ENCODE results near the gene CELF2.
"Not testable (repeated sequence)": the region's sequence is repeated elsewhere in the genome, so short reads cannot be mapped to it uniquely, and the experiment has no call there.

The CELF2 gene

DNA sequence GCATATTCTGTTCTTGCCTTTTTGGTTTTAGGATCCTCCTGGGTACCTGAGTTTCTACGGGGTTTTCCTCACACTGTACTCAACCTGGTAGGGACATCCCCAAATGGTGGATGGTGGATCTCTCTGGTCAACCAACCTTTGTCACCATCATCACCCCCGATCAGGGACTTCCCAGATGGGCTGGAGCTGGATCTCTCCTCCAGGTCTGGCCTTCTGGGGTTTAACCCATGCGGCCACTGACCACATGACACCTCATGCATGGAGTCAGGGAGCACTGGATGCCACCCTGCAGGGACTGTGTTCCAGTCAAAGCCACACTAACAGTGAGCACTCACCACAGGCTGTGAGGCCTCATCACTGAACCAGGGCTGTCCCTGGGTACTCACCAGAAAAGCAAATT is 80.0 kb downstream of the CELF2 start:
- DNase-seq, result no peak

DNA sequence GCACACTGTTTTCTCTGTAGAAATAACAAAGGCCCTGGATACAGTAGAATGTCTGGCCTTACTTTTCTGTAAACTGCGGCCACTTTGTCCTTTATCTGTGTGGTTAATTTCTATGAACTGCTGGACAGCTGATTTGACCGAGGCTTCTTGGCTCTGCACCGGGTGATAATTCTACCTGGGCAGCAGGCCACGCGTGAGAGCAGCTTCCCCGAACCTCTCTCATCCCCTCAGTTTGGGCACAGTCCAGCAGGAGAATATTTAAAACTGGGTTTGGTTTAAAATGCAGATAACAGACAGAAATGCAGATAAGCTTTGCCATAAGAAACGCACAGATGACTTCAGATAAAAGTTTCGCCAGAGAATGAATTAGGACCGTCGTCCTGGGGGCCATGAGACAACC is 81.0 kb downstream of the CELF2 start:
- no peak for DNase-seq

DNA sequence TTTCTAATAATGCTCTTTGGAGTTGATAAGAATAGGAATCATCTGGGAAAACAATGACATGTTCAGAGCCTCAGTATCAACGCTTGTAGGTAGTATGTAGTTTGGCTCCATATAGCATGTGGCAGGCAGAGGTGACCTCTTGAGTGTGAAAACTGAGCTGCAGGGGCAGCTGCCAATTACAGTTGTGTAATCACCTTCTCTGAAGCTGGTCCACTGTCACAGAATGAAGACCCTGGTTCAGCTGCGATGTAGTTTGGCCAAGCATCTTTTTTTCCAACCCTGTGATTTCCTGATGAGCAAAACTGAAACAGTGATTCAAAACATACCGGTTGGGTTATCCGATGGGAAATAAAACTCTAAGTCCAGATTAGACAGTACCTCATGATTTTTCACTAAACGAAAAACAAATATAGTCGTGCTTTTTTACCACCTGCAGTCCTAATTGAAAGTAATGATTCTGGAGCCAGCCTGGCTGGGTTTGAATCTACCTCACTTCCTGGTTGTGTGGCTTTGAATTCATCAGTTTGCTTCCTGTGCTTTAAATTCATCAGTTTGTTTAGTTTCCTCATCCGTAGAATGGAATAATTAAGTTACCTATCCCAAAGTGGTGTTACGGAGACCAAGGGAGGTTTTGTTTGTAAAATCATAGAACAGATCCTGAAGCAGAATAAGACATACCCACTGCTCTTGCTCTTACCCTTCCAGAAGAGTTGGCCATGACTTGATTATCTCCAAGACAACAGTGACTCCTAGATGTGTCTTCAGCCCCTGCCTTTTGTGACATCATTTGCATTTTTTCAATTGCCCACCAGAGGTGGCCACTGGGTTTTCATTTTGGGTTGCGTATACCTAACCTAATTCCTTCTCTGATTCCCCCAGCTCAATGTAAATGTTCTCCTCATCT is 87.4 kb downstream of the CELF2 start:
- DNase-seq, result no peak

DNA sequence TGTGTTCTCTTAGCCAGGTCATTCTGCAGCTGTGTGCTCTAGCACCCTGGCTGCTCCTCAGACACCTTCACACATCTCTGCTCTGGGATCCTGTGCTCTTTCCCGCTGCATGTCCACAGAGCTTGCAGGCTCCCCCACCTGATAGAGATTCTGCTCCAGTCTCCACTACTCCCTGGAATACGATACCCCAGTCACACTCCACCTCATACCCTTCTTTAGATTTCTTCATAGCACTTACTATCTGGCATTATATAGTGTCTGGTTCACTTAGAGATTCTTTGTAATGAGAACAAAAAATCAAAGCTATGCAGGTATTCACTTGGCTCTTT is 88.0 kb downstream of the CELF2 start:
- DNase-seq, result no peak

DNA sequence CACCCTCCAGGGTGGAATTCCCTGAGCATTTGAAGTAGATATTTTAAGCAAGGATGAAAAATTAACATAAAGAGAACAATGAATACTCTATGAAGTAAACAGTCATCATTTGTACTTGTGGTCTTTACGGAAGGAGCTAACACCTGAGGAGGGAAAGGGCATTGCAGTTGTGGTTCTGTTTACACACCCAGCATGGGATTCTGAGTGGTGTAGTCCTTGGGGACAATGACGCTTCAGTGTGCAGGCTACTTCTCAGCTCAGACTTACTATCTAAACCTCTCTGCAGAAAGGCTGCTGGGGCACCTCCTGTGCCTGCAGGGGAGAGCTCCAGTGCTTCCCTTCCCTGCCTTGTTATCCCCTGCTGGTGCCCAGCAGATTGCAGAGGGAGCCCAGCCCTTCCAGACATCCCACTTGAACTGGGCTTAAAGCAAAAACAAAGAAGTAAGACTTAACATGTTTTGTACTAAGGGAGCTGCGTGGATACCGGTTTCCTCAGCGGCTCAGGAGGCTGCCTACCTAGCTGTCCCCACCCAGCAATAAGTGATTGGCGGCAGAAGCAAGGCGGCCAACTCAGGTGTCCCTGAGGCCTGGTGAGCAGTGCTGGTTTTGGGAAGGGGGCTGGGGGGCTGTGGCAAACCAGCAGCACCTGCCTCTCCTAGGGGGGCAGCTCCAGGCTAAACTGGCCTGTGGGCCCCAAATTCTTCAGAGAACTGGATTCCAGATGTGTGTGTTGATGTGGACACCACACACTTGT is 89.1 kb downstream of the CELF2 start:
- DNase-seq, result no peak

DNA sequence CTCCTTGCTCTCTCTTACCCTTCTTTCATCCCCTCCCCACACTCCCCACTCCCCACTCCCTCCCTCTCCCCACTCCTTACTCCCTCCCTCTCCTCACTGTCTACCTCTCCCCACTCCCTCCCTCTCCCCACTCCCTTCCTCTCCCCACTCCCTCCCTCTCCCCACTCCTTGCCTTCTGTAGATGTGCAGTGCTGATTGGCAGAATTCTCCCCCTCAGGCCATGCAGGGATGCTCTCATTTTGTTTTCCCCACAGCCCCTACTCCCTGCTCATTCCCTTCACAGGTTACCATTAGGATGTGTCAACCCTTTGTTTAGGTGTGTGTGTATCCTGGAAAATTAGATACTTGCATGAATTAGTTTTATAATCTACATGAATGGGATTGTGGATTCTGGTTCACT is 90.3 kb downstream of the CELF2 start:
- no peak for DNase-seq

DNA sequence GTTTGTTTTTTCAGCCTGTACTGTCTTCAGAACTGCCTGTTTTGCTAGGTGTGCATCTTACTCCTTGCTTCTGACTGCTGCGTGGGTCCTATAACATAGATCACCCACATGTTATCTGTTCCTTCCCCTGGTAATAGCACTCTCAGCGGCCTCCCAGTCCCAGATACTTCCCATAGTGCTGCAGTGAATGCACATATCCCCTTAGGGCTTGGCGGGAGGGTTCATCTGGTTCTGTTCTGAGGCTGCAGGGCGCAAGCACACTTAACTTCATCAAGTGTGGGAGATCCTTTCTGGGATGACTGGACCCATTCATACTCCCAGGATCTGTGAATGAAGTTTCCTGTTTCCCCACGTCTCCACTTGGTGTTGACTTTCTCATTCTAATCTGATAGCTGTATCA is 90.7 kb downstream of the CELF2 start:
- DNase-seq, result no peak

DNA sequence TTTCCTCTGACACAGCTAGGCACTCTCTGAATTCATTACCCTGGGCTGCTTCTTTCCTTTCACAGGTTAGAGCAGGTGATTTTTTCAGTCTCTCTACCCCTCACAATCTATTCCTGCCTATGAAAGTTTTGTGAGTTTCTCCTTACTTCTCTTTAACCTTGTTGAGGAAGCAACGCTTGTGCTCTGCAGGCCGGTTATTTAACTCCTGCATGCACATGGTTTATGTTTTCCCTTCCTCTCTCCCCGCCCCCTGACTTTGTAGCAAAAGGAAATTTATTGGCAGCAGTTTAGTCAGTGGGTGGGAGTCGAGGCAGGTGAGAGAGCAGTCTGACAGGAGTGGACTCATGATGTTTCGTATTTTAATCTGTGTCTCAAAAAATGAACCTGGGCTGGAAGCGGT is 91.9 kb downstream of the CELF2 start:
- DNase-seq, result no peak

DNA sequence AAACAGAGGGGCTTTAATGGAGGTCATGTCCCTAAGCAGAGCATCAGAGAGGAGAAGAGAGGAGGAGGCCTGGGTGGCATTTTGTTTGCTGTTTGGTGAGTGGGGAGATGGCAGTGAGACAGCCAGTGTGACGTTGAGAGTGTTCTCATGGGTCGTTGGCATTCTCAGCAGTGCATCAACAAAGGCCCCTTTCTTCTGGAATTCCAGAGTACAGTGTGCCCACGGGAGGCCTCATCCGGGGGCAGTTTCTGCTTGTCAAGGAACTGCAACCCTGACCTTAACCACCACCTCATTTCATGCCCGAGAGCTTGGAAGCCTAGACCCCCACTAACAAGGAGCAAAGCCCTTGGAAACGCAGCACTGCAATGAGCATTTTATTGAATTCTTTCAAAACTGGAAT is 92.9 kb downstream of the CELF2 start:
- DNase-seq, result no peak

DNA sequence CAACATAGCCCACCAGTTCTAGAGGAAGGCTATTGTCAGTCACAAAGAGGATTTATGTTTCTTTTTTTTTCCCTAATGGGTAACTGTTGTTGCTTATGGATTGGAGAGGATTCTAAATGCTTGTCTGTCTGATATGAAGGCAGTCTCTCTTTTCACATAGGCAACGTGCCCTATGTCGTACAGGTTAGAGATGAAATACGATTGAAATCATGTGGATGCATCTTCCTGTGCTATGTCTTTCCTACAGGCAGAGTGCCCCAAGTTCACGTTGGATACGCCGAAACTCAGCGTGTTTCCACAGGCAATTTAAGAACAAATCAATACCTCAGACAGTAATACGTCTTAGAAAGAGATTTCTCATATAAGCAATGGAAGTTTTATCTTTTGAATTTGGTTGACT is 93.8 kb downstream of the CELF2 start:
- no peak for DNase-seq

DNA sequence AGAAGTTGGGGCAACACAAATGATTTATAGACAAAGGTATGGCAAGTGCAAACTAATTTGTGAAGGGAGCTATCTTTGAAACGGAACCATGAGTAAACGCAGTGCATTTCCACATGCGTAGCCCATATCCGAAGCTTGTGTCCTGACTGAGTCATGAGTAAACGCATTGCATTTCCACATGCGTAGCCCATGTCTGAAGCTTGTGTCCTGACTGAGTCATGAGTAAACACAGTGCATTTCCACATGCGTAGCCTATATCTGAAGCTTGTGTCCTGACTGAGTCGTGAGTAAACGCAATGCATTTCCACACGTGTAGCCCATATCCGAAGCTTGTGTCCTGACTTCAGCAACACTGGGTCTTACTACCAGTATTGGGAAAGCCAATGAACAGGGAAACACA is 95.0 kb downstream of the CELF2 start:
- DNase-seq, result no peak

DNA sequence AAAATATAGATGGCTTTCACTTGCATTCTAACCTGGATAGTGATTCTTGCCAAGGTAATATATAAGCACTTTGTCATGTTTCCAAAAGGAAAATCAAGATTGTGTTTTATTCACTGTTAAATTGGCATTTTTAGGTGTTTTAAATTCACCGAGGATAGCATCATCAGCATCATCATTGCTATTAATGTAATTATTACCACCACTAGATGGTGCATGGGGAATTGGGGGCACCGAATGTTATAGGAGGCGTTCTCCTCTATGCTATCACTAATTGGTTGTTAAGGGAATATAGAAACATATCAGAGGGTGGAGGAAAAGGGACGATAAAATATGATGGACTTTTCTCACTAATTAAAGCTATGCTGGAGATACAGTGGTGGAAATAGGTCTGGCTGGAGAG is 95.5 kb downstream of the CELF2 start:
- DNase-seq, result no peak

DNA sequence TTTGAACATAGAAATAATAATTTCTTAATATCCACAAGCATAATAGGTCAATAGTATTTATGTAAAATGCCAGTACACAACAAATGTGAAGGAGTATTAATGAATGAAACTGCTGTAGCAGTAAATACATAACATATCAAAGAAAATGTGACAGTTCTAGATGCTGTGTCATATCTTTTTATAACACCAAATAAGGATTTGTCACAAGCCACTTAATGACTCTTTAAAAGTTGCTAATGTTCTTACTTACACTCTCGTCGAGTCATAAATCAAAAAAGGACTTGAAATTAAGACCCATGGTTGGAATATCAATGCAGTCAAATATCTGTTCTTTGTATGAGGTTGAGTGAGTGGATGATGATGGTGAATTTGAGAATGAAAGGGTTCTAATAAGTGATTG is 96.6 kb downstream of the CELF2 start:
- no peak for DNase-seq

DNA sequence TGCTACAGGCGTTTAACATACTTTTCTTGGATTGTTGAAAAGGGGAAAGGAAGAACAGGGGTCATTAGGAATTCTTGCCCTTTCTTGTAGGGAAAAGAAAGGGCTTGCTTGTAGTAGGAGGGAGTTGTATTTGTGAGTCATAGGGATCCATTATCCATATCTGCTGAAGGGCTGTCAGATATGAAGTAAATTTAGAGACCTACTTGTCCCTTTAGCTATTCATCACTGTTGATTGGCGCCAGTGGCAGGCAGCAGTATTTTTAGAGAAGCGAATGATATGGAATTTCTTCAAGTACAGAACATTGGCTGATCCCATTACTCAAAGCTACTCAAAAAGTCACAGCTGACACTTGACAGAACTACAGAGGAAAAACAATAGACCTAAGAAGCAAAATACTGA is 97.7 kb downstream of the CELF2 start:
- no peak for DNase-seq

DNA sequence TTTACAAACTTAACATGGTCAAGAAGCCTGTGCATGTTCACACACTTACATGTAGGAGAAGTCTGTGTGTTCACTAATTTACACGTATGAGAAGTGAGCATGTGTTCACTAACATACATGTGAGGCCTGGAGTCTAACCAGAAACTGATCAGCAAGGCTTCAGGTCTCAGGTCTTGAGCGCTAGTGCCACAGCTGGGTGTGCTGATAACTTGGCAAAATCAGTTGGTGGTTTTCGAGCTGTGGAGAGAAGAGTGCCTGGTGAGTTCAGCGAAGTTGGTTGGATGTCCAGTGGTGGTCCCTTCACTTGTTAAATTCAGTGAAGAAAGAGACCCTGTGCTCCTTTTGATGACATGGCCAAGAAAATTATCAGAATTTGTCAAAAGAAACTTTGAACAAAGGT is 98.7 kb downstream of the CELF2 start:
- no peak for DNase-seq

DNA sequence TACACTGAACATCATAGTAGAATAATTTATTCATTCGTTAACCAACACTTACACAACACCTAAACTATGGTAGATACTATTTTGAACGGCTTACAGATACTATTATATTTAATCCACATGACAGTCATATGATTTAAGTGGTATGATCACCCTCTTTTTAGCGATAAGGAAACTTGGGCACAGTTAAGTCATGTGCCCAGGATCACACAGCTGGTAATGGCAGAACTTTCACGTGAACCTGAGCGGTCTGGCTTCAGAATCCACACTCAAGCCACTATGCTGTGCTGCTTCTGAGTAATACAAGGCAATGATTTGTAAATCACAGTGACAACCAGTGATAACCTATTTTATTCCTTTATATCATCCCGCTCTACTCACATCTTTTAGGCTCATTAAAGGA is 99.1 kb downstream of the CELF2 start:
- DNase-seq, result no peak

DNA sequence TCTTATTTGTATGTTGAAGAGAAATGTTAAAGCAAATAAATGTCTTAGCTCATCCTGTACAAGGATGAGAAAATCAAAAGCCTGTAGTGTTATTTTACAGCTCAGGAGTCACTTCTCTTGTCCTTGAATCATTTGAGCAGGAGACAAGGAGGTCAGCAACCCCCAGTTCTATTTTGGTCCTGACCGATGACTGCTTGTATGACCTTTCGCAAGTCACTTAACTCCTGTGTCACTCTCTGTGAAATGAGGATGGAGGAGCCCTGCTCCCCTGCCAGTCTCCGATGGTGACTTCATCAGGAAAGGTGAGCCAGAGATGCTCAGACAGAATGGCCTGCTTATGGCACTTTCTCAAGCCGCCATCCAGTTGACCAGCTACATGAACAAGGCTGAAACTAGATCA is 101.0 kb downstream of the CELF2 start:
- no peak for DNase-seq

DNA sequence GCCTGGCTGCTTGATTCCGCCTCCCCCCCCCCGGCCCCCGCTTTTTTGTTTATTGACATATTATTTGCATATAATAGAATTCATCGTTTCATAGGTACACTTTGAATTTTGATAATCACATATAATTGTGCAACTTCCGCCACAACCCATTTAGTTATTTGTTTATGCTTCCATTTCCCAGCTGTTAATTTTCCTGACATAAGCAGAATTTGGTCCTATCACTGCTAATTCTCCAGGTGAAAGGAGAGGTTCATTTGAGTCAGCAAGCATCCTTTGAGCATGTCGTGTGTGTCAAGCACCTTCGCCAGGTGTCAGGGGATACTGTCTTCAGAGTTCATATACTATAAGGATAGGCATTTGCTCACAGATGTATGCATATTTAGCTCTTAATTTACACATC is 102.2 kb downstream of the CELF2 start:
- DNase-seq, result no peak

DNA sequence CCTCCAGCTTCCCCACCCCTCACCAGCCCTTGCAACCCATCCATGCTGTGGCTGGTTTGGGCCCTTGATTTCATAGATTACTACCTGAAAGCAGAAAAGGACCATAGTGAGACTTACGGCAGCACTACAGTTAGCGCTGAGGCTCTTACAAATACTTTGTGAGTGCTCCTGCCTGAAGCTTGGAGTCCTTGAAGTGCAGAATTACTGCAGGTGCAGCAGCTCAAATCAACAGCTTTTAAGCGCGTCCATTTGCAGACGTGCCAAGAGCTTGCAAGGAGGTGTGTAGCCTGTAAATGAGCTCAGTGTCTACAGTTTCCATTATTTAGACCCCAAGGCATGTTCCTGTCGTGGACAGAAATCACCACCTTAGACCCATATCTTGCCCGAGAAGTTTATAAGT is 103.0 kb downstream of the CELF2 start:
- DNase-seq, result no peak

DNA sequence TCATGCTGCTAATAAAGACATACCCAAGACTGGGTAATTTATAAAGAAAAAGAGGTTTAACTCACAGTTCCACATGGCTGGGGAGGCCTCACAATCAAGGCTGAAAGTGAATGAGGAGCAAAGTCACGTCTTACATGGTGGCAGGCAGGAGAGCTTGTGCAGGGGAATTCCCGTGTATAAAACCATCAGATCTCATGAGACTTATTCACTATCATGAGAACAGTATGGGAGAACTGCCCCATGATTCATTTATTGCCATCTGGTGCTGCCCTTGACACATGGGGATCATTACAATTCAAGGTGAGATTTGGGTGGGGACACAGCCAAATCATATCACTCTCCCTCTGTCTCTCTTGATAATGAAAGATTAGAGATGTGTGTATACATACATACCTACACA is 106.2 kb downstream of the CELF2 start:
- not testable (repeated sequence) for DNase-seq

DNA sequence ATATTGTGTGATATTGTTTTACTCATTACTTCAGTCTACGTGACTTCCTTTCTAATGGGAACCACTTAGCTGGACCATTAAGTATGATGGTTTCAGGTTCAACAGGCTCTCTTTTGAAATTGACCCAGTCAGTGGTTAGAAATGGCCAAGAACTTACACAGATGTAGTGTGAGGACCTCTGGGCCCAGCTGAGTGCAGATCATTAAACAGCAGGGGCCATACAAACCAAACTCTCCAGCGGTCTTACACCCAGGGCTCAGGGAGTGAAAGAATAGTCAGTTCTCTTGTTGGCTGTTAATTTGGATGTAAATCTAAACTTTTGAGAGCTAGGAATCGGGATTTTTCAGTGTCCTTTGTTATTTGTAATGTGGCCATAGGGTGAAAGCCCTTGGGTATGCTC is 107.3 kb downstream of the CELF2 start:
- no peak for DNase-seq

DNA sequence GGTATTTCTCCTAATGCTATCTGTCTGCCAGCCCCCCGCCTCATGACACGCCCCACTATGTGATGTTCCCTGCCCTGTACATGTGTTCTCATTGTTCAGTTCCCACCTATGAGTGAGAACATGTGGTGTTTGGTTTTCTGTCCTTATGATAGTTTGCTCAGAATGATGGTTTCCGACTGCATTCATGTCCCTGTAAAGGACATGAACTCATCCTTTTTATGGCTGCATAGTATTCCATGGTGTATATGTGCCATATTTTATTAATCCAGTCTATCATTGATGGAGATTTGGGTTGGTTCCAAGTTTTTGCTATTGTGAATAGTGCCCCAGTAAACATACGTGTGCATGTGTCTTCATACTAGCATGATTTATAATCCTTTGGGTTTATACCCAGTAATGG is 109.3 kb downstream of the CELF2 start:
- DNase-seq, result not testable (repeated sequence)

DNA sequence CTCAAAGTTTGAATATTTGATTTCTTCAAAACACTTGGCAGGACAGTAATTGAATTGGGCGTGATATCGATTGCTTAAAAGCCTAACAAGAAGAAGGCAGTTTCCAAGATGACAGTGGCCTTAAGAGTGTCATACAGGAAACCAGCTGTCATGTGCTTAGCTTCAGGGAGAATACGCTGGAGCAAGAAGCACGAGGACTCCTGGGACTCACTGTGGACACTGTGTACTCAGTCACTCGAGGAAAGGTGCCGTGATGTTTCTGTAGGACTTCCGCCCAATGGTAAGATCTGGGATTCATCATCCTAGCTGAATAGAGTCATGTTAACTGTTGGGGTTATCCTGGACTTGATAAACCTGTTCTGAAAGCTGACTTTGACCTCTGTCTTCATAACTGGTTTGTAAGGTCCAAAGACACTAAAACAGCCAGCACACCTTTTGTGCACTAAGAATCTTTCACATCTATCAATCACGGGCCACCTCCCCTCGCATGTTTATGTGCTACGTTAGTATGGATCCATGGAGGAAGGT is 113.5 kb downstream of the CELF2 start:
- DNase-seq, result no peak

DNA sequence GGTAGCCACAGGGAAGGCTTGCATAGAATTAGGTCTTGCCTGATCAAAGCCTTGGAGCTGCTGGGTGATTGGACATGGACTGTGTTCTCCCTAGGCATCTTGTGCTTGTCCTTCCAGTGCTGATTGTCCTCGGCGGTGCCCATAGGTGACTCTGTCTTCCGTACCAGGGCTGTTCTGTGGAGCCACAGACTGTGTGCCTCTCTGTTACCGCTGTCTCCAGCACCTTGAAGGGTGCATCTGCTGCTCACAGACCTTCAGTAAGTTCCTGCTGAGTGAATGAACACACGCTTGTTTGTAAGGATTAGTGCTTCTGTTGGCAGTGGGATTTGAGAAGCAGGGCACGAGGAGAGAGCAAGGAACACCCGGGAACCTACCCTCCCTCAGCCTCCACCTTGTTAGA is 116.7 kb downstream of the CELF2 start:
- DNase-seq, result no peak

All from fibroblast of skin of scalp (primary cell).